GM21526 (cell line): Measurements from ENCODE around the gene POLR2B.

Experiments
- ATAC-seq: cut with Tn5 transposase; IDR thresholded peaks from one replicate; pipeline ENCODE4 v1.9.1; 2021; ENCODE audit warnings: moderate library complexity; ENCODE audit not compliant: unreplicated experiment, low FRiP score

The POLR2B gene

DNA sequence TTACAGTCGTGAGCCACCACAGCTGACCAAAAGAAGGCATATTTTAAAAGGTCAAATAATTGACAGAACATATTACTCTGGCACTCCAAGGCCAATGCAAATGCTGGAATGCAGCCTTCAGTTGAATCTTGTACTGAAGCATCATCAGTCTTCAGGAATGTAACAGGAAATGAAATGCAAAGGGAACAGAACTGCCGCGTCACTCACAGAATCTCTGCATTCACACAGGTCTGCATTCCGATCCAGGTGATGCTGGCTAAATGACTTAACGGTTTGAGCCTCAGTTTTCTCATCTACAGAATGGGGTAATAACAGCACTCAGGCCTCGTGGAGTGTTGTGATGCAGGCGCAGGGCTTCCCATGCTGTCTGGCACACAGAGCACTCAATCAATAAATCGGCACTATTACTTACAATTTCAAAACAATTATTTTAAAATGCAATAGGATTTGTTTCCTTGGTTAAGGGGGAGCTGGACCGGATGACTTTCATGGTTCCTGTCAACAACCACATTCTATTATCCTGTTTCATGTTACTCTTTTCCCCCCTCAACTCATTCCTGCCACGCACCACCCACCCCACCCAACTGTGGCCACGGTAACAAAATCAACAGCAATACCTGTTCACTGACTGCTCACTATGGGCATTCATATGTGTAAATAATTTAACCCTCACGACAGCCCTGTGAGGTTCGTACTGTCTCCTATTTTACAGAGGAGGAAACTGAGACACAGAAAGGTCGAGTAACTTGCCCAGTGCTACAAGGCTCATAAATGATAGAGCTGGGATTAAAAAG lies 99.1 kb downstream of the POLR2B start:
- no peak for ATAC-seq

GRCh38 chr4:57078685-57079521 lies 100.2 kb downstream of the POLR2B start:
- no peak for ATAC-seq
